ENCODE results near the gene RP9.

Gene RP9, protein sequence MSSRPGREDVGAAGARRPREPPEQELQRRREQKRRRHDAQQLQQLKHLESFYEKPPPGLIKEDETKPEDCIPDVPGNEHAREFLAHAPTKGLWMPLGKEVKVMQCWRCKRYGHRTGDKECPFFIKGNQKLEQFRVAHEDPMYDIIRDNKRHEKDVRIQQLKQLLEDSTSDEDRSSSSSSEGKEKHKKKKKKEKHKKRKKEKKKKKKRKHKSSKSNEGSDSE
- long read RNA-seq, donor 1, transcript RP9-201 (6 exons, 1,121 nt) = major isoform, 24 of 24 reads
- long read RNA-seq, donor 1, partial matches to known transcripts = 0 of 24 reads
- long read RNA-seq, donor 1, other reads (novel, unspliced or antisense) = 0 of 24 reads
- long read RNA-seq, donor 2, transcript RP9-201 (6 exons, 1,121 nt) = major isoform, 18 of 18 reads
- long read RNA-seq, donor 2, partial matches to known transcripts = 0 of 18 reads
- long read RNA-seq, donor 2, other reads (novel, unspliced or antisense) = 0 of 18 reads
- long read RNA-seq, donor 3, transcript RP9-201 (6 exons, 1,121 nt) = major isoform, 6 of 6 reads
- long read RNA-seq, donor 3, partial matches to known transcripts = 0 of 6 reads
- long read RNA-seq, donor 3, other reads (novel, unspliced or antisense) = 0 of 6 reads
- long read RNA-seq, donor 4, transcript RP9-201 (6 exons, 1,121 nt) = major isoform, 6 of 6 reads
- long read RNA-seq, donor 4, partial matches to known transcripts = 0 of 6 reads
- long read RNA-seq, donor 4, other reads (novel, unspliced or antisense) = 0 of 6 reads
- long read RNA-seq, donor 5, transcript RP9-201 (6 exons, 1,121 nt) = major isoform, 20 of 20 reads
- long read RNA-seq, donor 5, partial matches to known transcripts = 0 of 20 reads
- long read RNA-seq, donor 5, other reads (novel, unspliced or antisense) = 0 of 20 reads
- long read RNA-seq, donor 6, transcript RP9-201 (6 exons, 1,121 nt) = major isoform, 14 of 21 reads
- long read RNA-seq, donor 6, partial matches to known transcripts = 7 of 21 reads
- long read RNA-seq, donor 6, other reads (novel, unspliced or antisense) = 0 of 21 reads
- long read RNA-seq, donor 7, transcript RP9-201 (6 exons, 1,121 nt) = major isoform, 32 of 32 reads
- long read RNA-seq, donor 7, partial matches to known transcripts = 0 of 32 reads
- long read RNA-seq, donor 7, other reads (novel, unspliced or antisense) = 0 of 32 reads
- long read RNA-seq, donor 8, transcript RP9-201 (6 exons, 1,121 nt) = major isoform, 24 of 25 reads
- long read RNA-seq, donor 8, partial matches to known transcripts = 0 of 25 reads
- long read RNA-seq, donor 8, other reads (novel, unspliced or antisense) = 0 of 25 reads

DNA sequence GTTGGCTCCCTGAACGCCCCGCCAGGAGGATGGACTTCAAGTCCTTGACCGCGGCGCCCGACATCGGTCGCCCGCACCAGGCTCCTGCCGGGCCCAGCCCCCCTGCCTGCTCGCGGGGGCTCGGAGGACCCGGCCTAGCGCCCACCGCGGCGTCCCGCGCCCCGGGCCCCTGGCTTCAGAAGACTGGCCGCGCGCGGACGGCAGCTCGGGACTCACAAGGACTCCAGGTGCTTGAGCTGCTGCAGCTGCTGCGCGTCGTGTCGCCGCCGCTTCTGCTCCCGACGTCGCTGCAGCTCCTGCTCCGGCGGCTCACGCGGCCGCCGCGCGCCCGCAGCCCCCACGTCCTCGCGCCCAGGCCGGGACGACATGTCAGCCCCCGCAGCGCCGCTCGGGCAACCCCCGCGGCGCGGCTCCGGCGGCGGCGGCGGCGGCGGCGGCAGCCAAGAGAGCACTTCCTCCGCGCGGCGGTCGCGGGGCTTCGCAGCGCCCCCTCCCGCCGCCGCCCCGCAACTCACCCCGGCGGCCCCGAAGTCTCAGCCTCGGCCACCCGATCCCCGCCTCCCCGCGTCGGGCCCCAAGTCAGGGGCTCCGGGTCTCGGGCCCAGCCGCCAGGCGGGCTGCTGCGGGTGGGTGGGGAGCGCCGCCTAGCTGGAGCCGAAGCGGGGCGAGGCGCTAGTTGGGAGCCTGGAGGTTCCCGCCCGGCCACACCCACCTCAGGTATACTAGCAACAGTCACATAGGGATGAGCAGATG is at the start of gene RP9:
TSS of gene RP9 (minus strand) at position 400 of the 753 bp plus-strand sequence. CDS start at position 368, 32 bp downstream.
- peak; percentile 91 for DNase-seq

DNA sequence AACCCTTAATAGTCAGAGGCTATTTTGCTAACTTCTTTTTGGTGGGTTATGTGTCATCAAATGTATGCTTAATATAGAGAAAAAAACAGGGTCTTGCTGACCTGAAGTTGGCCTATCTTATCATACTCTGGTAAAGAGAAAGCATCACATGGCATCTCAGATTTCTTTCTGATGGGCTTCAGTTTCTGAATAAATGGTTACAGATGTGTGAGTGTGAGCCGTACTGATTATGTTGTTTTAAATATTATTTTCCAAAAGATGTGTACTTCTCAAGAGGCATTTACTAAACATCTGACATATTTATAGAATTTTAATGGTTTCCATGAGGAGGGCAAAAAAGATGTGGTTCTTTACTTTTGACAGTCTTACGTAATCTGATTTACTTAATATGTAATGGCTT is 48.6 kb upstream of the RP9 start:
- no peak for DNase-seq

DNA sequence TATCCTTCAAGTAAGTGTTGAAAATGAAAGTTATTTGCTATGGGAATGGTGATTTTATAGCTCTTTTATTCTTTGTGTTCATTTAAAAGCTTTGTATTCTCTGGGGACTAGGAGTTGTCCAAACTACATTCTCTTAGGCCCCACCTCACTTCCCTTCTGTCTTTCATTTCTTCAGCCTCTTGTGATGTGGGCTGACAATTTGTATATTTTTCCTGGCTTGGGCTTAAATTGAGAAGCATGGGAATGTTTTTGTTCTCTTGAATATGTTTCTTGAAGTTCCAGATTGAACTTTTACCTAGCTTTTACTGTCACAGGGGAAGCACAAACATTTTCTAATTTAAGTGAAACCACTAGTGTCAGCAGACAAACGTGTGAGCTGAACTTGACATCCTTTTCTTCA is 48.1 kb upstream of the RP9 start:
- DNase-seq = no peak

DNA sequence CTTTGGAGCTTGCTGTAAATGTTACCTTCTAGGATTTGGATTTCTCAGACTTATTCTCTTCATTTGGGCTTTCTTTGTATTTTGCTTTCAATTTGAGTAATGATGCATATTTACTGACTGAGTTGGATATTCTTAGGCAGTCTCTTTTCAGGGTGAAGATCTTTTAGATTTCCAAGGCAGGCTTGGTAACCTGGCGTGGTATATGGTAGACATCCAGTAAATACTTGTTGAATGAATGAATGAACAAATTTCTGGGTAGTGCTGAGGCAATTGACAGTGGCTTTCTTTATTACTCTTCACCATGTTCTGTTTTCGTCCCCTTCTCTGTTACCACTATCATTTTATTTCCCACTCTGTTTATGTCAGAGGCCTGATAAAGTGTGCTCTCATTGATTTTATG is 47.2 kb upstream of the RP9 start:
- DNase-seq = no peak

DNA sequence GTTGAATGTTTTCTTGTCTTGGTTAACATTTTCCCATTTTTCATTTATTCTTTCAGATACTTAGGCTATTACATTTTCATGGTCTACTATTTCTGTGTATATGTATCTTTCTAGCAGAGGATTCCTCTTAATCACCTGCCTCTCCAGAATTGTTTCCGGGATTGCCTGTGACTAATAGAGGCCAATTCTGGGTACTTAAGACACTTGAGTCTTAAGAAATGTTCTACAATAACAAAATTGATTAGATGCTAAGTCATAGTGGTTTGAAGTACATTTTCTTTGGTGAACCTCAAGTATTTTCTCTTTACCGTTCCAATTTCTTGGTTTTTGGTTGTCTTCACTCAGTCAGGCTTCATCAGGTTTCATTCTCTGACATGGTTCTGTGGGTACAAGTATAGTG is 46.6 kb upstream of the RP9 start:
- no peak for DNase-seq

DNA sequence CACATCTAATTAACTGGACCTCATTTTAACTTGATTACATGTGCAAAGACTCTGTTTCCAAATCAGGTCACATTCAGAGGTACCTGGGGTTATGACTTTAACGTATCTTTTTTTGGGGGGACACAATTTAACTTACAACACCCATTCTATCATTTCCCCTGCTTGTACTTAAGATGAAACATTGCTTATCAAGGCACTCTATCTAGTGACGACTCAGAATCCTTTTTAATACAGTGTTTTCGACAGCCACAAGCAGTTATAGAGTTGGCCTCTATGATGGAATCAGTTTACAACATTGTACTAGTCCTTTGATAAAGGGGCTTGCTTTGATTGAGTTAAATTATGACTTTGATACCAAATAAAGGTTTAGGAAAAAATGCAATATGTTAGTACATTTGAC is 42.9 kb upstream of the RP9 start:
- no peak for DNase-seq

DNA sequence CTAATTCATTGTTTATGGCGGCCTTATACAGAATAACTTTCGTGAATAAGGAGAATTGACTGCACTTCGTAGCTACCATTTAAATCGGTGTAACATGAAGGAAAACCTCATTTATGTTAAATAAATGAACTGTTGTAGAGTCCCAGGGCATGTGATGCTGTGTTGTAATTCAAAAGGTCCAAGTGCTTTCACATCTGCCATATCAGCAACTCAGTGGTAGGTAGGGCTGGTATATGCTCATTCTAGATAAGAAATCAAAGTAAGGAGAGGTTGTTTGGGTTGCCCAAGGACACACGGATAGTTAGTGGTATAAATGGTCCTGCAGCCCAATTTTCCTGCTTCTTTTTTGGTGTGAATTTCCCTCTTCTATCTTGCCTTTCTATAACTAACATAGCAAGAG is 36.0 kb upstream of the RP9 start:
- no peak for DNase-seq

DNA sequence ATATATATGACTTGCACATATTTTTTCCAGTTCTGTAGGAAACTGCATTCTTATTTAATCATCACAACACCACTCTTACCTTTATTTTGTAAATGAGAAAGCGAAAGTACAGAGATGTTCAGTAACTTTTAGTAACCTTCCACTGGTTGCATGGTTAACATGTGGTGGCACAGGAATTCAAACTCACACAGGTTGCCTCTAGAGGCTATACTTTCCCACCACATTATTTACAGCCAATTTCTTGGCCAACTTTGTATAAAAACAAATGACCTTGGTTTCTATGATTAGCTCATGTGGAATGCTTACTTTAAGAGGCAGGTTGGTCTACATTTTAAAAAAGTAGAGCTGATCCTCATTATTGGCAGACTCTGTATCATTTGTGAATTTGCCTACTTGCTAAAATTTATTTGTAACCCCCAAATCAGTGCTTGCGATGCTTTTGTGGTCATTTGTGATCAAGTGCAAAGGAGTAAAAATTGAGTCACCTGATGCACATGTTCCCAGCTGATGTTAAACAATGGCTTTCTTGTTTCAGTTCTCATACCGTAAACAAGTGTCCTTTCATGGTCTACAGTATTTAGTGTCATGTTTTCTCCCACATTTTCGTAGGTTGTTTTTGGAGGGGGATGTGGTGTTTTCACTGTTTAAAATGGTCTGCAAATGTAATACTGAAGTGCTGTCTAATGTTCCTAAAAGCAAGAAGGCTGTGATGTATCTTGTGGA is 35.0 kb upstream of the RP9 start:
- DNase-seq = no peak

DNA sequence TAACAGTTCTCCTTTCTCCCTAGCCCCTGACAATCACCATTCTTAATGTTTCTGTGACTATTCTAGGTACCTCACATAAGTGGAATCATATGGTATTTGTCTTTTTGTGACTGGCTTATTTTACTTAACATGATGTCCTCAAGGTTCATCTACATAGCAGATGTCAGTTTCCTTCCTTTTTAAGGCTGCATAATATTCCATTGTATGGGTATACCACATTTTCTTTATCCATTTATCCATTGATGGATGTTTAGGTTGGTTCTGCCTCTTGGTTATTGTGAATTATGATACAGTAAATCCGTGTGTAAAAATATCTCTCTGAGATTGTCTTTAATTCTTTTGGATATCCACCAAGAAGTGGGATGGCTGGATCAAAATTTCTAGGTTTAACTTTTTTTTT is 33.4 kb upstream of the RP9 start:
- no peak for DNase-seq

DNA sequence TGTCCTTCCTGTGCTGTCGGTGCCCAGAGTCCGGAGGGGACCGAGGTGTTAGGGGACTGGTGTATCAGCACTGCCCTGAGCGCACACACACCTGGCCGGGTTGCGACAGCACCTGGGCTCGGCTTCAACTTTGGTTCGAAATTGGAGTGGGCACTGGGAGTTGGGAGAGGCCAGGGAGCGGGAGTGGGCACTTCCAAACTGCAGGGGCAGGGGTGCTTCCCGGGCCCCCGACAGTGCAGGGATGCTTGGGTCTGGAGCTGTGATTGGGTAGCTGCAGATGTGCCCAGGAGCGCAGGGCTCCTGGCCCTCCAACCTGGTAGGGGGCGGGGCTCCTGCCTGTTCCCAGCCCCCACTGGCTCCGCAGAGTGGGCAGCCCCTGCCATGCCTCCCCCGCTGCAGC is 27.9 kb upstream of the RP9 start:
- DNase-seq = no peak

DNA sequence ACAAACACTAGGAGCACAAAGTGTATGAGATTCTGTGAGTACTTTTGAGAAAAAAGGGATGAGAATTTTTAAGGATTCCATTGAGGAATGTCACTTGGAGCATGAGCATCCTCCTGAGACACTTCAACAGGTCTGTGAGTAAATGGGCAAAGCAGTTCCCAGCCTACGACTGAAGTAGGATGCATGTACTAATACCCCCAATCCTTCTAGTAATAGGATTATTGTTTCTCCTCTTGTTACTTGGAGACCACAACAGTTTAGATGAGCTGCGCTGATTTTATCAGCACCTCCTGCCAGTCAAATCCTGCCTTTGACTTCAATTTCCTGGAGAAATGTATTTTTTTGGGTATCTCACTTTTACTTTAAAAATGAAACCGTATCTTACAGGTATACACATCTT is 21.0 kb upstream of the RP9 start:
- no peak for DNase-seq

DNA sequence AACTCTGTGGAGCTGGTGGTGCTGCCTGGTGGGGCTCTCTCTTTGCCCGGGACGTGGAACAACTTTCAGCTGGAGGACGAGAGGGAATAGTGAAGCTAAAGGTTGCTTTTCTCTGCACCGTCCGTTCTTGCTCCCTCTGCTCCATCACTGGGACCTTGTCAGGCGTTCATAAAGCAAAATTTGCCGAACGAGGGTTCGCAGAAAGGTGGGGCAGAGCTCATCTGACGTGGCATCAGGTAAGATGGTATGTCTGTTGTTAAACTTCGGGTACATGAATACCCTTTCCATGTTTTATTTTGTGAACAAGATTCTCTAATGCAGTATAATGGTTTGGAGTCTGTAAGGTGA is 20.6 kb upstream of the RP9 start:
- DNase-seq = no peak

DNA sequence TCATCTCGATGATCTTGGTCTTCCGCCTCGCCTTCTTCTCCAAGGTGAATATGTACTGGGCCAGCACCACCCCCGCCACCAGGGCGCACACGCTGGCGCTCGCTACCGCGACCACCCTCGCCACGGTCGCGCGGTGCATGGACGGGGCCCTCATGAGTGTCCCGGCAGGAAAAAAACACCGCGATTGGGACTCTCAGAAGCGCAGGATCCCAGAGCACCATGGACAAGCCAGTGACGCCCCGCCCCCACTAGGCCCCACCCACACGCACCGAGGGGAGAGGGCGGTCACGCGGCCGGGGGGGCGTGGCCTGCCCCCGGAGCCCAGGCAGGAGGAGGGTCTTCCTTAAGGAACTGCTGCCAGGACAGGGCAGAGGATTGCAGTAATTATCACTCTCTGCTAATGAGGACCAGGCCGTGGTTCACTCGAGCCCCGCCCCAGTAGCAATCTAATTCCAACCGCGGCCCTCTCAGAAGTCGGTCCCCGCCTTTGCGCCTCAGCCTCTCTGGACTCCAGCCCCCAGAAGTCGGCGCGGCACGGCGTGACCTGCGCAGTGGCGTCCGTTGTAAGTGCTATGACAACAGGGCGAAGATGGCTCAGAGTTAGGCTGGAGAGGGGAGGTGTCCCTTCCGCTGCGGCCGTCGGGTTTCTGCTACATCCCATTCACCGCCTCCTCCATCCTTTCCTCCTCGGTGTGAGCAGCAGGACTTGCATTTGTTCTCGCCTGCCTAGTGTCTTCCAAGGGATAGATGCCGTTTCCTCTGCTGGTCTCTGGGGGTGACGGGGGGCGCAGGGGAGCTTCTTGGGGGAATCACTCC is 20.0 kb upstream of the RP9 start, which contains the start of gene BBS9:
TSS of gene BBS9 (plus strand) at position 575 of the 816 bp plus-strand sequence. CDS start 16,689 bp downstream, outside the sequence.
- peak; percentile 100 for DNase-seq

DNA sequence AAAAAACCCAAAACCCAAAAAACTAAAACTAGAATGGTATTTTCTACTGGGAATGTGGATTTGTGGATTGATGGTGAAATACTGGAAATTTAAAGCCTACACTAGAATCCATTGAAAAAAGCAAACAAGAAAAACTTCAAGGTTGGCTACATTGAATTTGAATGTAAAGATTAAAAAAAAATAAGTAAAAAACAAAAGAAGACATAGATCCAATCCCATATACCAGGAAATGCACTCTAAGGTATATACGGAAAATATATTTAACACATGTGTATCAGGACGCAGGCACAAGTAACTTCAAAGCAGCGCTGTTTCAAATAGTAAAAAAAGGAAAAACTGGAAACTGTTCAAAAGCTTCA is 19.4 kb upstream of the RP9 start:
- no peak for DNase-seq

DNA sequence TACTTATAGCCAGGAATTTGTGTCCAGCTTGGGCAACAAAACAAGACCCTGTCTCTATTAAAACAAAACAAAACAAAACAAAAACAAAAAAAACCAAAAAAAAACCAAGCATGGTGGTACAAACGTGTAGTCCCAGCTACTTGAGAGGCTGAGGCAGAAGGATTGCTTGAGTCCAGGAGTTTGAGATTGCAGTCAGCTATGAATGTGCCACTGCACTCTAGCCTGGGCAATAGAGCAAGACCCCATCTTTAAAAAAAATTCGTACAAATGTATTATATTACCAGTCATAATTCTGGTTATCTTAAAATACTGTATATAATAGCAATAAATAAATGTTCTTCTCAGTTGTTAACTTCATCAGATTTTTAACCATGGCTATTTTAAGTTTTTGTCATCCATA is 17.9 kb upstream of the RP9 start:
- DNase-seq = no peak

DNA sequence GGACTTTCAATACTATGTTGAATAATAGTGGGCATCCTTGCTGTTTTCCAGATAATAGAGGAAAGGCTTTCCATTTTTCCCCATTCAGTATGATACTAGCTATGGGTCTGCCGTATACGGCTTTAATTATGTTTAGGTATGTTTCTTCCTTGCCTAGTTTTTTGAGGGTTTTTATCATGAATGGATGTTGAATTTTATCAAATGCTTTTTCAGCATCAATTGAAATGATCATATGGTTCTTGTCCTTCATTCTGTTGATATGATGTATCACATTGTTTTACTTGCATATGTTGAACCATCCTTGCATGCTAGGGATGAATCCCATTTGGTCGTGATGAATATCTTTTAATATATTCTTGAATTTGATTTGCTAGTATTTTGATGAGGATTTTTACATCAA is 9.2 kb upstream of the RP9 start:
- no peak for DNase-seq

DNA sequence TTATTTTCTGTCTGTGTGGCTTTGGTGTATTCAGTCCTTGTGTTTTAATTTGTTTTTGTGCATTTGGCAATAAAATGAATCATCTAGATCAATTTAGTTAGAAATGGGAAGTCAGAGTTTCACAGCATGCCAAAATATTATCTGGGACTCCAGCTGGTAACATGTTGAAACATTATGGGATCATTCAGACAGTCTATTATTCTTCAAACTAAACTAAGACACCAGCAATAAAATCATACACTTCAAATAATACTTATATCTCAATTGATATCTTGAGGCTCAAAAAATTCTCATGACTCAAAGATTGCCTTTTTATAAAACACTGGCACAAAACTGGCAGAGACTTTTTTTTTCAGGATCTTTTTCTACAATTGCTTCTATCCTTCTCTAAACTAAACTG is 5.8 kb upstream of the RP9 start:
- no peak for DNase-seq

DNA sequence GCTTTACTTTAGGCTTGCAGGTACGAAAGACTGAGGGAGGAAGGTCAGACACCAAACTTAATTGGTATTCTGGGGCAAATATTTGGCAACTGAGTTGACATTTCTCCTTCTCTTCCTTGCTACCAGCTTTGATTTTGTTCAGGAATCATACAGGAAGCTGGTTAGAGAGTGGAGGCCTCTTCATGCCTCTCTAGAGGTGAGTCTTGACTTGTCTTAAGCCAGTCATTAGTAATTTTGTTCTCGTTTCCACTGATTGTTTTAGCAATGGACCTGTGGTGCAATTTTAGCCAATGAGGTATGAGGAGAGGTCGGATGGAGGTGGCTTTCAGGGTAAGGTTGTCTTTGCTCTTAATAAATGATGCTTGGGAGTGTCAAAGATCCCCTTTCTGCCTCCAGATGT is 2.4 kb upstream of the RP9 start:
- no peak for DNase-seq

DNA sequence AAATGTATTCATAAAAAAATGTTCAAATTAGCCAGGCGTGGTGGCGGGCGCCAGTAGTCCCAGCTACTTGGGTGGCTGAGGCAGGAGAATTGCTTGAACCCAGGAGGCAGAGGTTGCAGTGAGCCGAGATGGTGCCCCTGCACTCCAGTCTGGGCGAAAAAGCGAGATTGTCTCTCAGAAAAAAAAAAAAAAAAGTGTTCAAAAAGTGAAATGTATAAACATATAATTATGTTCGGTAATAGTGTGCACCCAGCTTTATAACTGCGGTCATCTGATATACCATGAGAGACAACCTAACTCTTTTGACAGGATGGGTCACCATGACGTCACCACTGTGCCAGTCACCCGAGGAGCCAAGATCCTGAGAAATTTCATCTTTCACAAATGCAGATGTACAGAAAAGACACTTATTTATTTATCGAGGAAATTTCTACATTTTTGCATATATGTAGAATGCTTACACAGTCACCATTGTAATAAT is 594 bp upstream of the RP9 start:
- no peak for DNase-seq

DNA sequence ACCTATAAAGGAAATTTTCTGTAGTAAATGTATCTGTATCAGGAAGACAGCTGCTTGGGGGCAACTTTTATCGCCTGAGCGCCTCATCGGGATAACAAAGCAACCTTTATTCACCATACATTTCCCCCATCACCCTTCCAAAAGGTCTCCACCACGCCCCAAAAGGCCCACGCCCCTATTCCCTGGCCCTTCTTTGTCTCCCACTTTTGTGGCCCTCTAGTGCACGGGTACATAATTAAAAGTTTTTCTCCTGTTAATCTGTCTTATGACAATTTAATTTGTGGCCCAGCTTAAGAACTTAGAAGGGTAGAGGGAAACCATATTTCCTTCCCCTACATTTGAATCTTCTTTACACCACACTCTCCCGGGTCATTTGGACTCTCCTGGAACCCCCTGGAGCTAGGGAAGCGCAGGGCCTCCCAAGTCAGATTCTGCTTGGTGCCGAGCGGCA is 625 bp downstream of the RP9 start:
- DNase-seq = no peak

All from right kidney (tissue), 9 donors.